ENCODE data around the gene TIGAR.

TIGAR gene, protein sequence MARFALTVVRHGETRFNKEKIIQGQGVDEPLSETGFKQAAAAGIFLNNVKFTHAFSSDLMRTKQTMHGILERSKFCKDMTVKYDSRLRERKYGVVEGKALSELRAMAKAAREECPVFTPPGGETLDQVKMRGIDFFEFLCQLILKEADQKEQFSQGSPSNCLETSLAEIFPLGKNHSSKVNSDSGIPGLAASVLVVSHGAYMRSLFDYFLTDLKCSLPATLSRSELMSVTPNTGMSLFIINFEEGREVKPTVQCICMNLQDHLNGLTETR

GRCh38 chr12:4320853-4321701, at the start of gene TIGAR:
TSS of gene TIGAR (plus strand) at chr12:4321213. CDS start at chr12:4321272, 59 bp downstream.
- DNase-seq (ENCODE audit: low spot score) = peak; percentile 96

DNA sequence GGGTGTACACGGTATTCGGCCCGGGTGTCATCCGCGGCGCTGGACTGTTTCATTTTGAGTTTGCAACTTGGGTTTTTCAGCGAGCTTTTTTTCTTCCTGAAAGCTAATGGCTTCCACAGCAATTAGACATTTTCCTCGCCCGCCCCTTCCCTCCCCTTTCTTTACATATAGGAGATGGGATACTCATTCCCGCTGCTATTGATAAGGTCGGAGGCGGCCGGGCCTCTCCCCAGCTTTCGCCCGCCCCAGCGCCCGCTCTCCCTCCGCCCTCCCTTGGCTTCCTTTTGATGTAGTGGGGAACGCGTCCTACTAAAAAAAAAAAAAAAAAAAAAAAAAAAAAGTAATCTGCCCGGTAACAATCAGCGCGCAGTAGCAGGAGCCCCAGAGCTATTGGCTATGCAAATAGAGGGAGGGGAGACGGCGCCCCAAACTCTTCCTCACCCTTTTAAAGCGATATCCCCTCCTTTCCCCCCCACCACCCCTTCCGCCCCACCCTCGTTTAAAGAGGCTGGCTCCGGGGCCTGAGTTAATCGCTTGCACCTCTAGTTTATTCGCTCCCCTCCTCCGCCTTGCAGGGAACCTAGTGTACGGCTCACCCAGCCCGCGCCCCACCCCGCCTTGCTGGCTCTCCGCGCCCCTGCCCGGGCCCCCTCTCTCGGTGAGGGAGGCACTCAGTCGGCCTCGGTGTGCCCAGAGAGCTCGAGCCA, 49.1 kb upstream of the TIGAR start:
- DNase-seq (ENCODE audit: low spot score) = peak; percentile 42

- DNase-seq (ENCODE audit: low spot score) = no peak
Measured at GRCh38 chr12:4272424-4273272, 48.4 kb upstream of the TIGAR start.

DNA sequence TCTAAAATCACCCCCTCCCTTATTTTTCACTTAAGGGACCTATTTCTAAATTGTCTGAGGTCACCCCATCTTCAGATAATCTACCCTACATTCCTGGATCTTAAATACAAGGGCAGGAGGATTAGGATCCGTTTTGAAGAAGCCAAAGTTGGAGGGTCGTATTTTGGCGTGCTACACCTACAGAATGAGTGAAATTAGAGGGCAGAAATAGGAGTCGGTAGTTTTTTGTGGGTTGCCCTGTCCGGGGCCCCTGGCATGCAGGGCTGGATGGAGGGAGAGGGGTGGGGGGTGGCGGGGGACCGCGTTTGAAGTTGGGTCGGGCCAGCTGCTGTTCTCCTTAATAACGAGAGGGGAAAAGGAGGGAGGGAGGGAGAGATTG, 47.8 kb upstream of the TIGAR start:
- no peak for DNase-seq (ENCODE audit: low spot score)

- peak; percentile 53 for DNase-seq (ENCODE audit: low spot score)
Measured at GRCh38 chr12:4273652-4274395, 47.2 kb upstream of the TIGAR start, which contains the start of gene CCND2. TSS of gene CCND2 (plus strand) at chr12:4273762. CDS start at chr12:4274041, 279 bp downstream.

- no peak for DNase-seq (ENCODE audit: low spot score)
Measured at GRCh38 chr12:4274396-4275015, 46.5 kb upstream of the TIGAR start.

DNA sequence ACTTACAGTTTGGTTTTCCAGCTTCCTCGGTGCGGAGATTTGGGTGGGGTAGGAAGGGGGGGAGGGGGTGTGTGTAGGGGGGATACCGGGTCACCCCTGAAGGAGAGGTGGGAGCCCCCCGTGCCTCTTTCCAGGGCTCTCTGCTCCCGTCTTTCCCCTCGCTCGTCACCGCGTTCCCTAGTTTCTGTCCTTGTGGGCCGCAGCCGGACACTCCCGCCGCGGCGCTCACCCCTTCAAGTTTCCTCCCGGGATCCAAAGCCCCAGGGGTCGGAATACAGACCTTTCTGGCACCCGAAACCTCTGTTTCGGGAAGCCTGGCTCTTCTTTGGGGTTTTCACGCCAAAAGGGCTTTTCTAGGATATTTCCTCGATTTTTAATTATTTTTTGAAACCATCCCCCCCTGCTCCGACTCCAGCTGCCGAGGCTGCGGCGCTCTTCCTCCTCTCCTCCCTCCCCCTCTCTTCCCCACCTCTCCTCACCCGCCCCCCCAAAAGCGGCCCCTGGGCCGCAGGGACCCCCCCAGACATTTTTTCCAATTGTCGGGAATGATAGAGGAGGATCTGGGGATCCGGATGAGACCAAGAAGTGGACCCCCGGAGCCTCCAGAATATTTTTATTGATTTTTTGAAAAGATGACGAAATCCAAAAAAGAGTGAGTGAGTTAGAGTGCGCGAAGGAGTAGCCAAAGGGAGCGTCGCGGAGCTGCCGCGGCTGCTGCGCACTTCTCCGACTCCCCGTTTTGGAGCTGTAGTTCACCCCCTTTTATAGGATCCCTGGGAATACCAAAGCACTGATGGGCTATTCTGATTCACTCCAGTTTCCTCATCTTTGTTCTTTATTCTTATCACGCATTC, 45.8 kb upstream of the TIGAR start:
- no peak for DNase-seq (ENCODE audit: low spot score)

GRCh38 chr12:4275870-4276301, 45.1 kb upstream of the TIGAR start:
- no peak for DNase-seq (ENCODE audit: low spot score)

DNA sequence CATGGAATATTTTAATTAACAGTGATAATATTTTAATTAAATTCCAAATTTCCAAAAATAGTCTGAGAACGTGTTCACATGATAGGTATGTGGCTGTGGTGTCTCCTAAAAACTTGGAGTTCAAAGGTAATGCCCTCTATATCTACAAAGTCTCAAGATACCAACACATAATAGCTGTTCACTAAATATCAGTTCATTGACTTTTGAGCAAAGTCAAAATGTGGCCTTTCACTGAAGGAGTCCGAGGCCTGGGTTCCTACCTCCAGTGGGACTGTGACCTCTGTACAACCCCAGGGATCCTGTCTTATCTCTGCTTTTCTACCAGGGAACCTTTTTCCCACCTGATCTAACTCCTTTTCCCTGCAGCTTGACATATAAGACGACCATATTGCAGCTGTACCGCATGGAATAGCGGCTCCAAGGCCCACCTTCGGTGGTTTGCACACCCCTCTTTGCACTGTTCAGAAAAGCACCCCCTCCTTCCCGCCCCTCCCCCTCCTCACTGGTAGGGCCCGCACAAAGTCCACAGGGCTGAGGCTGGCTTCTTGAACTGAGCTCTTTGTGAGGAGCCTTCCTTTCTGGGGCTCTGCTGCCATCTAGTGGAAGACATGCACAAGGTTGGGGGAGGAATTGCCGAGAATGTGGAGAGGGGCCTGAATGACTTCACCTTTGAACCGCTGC, 44.3 kb upstream of the TIGAR start:
- DNase-seq (ENCODE audit: low spot score) = peak; percentile 89

DNA sequence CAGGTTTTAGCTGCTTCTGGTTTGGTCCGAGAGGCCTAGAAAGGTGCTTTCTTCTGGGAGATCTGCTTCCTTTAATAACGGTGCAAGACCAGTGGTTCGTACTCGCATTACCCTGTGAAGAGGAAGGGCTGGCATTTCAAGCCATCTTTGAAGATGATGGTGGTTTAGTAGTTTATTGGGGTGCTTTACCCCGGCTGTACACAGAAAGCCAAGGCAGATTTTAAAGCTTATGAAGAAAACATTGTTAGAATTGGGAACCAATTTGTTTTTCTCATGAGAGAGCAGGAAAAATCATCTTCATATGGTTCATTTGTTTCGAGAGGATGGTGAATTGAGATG, 43.8 kb upstream of the TIGAR start:
- no peak for DNase-seq (ENCODE audit: low spot score)

DNA sequence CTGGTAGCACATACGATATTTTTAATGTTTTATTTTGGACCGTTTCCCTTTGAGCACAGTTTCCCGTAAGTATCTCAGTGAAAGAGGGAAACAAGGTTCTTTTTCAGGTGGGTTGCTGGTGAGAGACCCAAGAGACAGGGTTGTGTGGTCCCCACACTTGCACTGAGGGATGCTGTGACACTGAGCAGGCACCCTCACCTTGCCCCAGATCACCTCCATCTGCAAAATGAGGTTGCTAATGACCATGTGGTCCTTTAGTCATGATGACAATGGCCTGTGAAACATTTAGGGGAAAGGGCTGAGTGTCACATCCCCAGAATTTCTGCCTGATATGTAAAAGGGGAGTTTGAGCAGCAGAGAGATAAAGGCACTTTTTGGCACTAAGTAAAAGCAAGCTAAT, 43.2 kb upstream of the TIGAR start:
- no peak for DNase-seq (ENCODE audit: low spot score)

- no peak for DNase-seq (ENCODE audit: low spot score)
Measured at GRCh38 chr12:4278329-4279197, 42.5 kb upstream of the TIGAR start.

- DNase-seq (ENCODE audit: low spot score) = no peak
Measured at GRCh38 chr12:4279198-4279690, 41.8 kb upstream of the TIGAR start.

GRCh38 chr12:4280351-4281163, 40.5 kb upstream of the TIGAR start:
- no peak for DNase-seq (ENCODE audit: low spot score)

GRCh38 chr12:4281173-4281654, 39.8 kb upstream of the TIGAR start:
- no peak for DNase-seq (ENCODE audit: low spot score)

DNA sequence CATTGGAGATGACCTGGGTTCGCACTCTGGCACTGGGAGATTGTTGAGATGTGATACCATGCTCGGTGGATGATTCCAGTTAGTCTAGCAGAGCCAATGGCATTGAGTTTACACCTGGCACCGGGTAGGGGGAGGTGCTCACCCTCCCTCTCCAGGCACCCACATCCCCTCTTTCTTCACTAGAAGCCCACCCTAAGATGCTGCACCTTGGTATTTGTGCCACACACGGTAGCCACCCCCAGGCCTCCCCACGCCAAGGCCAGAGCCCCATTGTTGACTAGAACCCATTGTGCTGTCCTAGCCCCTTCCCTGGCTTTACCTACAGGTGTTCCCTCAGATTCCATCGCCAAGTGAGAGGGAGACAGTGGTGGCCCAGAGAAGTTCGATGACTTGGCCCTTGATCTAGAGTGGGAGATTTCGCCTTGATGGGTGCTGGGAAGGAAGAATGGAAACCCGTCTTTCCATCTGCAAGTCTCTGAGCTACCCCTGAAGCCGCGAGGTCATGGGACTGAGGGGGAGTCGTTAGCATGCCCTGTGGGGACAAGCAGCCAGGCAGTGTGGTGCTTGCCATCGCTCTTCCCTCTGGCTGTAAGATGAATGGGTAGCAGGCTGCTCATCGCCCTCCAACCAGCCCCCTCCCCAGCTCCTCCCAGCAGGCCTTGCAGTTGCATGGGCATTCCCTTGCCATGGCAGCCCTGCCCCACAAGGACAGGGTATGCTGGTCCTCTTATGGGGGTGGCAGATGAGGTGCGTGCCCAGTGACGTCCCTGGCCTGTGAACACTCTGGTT, 38.7 kb upstream of the TIGAR start:
- no peak for DNase-seq (ENCODE audit: low spot score)
